IPS-NIHi7 (cell line): ENCODE data around the gene DOCK7.
"Not testable (repeated sequence)": the region's sequence is repeated elsewhere in the genome, so short reads cannot be mapped to it uniquely, and the experiment has no call there.

Source experiments
- DNase-seq: peaks from one replicate; pipeline ENCODE4 v3.0.0; 2012; ENCODE audit warnings: mixed read lengths; ENCODE audit errors: extremely low spot score

DOCK7 gene

DNA sequence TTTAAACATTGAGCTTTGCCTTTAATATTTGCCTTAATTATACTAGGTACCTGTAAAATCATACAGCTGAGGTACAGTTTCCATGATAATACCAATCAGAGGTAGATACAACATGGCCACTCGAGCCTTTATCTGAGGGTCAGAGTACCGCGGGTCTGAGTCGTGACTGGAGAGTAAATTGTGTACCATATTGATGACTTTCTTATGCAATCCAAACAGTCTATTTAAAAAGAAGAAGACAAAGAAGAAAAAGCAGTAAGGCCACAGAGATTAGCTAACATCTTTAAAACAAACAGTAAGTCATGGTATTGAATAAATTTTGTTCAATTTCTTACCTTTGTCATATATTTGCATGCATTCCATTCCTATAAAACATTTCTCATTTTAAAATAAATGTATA is 159.0 kb downstream of the DOCK7 start:
- DNase-seq, result no peak

DNA sequence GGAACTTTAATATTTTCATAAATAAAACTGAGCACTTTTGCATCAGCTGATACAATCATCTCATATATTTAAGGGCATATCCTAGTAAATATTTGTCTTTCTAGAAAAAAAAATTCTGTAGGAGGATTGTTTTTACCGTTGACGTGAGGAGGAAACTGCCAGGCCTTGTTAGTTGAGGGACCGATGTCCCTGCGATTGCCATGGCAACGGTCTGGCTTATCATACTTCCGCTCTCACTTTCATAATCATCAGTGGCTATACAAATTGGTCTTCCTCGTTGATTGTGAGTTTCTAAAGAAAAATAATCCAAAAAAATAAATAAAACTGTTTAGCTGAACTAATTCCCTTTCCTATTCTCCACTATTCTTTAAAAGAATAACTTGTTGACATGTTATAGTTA is 160.2 kb downstream of the DOCK7 start:
- no peak for DNase-seq

DNA sequence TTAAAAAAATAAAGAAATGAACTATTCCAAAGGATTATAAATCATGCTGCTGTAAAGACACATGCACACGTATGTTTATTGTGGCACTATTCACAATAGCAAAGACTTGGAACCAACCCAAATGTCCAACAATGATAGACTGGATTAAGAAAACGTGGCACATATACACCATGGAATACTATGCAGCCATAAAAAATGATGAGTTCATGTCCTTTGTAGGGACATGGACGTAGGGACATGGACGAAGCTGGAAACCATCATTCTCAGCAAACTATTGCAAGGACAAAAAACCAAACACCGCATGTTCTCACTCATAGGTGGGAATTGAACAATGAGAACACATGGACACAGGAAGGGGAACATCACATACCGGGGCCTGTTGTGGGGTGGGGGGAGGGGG is 160.8 kb downstream of the DOCK7 start:
- DNase-seq, result not testable (repeated sequence)

DNA sequence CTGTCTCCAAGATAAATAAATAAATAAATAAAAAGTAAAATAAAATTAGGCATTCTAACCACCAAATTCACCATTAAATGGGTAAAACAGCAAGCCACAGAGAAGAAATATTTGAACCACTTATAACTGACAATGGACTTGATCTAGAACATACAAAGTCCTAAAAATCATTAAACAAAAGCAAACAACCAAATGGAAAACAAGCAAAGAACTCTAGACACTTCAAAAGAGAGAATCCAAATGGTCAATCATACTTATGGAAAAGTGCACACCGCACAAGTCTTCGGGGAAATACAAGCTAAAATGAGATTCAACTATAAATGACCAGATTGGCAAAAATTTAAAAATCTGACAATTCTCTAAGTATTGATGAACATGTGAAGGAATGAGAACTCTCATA is 164.3 kb downstream of the DOCK7 start:
- DNase-seq, result no peak

DNA sequence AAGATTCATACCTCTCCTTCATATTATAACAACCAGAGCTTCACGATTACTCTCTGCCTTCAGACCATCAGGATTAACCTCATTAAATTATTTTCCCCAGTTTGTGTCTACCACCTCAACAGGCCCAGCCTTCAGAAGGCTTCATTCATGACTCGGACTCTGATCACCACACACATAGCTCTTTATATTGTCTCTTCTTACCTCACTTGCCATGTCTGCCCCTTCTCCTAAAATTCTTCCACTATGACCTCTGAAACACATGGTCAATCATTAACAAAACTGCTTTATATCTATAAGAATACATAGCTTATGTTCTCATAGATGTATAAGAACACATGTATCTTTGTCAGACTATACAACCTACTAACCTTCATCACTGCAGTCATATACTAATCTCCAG is 171.6 kb downstream of the DOCK7 start:
- DNase-seq, result no peak

DNA sequence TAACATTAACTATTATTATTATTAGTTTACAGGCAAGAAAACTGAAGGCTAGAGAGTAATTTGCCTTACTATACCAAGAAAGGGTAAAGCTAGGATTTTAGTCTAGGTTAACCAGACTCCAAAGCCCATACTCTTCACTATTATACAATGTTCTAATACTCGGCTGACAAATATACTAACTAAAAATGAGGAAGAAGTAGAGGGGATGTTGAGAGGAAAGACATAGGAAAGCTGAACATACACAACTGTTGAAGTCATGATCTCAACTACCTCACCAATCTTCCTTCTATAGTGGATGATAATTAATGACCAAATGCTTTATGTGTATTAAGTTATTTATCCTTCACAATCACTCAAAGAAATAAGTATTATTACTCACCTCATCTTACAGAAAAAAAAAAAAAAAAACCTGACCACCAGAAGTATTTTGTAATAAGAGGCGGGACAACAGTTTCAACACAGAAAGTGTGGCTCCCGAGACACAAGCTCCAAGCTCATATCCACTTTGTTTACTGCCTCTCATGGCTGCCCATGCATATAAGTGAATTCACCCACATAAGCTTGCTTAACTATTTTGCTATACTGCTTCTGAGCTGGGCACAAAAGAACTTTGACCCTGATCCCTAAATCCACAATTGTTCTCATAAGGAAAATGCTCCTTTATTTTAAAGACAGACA is 173.3 kb downstream of the DOCK7 start:
- DNase-seq, result no peak

DNA sequence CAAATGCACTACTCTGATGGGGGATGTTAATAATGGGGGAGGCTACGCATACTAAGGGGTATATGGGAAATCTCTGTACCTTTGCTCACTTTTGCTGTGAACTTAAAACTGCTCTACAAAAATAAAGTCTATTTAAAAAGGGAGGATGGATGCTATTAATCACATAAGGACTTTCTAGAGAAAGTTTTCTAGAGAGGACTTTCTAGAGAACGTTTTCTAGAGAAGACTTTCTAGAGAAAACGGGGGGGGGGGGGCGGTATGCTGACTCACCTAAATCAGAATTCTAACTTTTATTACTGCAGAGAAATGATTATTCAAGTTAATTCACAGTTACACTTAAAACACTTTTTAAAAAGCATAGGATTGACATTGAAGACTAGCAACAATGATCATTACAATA is 175.2 kb downstream of the DOCK7 start:
- DNase-seq, result no peak

DNA sequence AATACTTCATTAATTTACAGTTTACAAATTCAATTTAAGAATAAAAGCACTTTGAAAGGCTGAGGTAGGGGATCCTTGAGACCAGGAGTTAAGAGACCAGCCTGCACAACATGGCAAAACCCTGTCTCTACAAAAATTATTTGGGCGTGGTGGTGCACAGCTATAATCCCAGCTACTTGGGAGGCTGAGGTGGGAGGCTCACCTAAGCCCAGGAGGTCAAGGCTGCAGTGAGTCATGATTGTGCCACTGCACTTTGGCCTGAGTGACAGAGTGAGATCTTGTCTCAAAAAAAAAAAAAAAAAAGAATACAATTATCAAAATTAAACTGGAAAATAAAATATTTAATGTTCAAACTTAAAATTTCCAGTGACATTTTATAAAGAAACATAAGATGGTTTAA is 179.2 kb downstream of the DOCK7 start:
- no peak for DNase-seq

DNA sequence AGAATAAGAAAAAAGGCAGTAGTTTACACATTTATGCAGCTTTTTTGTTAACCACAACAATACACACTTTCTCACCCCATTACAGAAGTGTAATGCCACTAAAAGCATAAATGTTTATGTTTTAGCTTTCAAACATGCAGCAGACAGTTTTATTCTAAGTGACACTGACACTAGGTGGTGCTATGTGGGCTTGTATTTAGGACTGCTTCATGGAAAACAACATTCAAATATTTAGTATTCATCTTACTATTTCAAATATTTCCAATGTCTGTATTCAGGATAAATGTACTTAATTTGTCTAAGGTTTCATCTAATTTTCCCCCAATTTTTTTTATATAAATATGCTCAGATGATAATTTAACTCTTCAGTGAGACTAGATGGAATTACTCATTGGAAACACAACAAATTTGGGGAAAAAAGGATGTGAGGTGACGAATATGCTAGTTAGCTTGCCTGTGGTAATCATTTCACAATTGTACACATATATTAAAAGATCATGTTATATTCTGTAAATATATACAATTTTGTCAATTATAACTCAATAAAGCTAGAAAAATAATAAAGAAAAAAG is 179.9 kb downstream of the DOCK7 start:
- peak; percentile 12 for DNase-seq

DNA sequence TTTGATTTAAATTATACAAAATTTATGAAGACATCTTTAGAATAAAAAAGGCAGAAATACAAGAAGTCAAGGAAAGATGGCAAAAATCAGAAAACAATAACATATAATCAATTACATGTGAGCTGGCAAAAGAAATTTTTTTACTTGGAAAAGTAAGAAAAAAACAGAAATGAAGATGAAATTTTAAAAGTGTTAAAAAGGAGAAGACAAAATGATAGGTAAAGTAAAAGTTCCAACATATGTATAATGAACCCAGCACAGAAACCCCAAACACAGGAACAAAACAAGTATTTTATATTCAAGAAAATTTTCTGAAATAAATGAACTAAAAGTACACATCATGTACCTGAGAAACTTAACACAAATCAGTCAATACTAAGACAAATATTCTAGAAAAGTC is 188.0 kb downstream of the DOCK7 start:
- DNase-seq, result no peak

DNA sequence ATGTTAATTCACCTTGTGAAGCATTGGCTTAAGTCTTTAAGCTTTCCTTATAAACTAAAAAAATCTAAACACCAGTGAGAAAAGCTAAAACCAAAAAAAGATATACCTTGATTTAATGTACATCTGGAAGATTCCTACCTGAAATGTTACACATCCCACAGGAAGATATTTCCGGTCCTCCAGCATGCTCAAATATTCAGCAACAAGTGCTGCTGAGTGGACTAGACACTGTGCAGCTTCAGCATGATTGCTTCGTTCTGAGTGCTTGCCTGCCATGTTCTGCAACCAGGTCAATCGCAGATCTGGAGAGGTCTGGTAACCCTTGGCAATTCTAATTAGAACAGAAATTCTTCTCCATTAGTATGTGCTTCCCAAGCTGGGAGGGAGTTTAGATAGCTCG is 194.0 kb downstream of the DOCK7 start:
- no peak for DNase-seq

DNA sequence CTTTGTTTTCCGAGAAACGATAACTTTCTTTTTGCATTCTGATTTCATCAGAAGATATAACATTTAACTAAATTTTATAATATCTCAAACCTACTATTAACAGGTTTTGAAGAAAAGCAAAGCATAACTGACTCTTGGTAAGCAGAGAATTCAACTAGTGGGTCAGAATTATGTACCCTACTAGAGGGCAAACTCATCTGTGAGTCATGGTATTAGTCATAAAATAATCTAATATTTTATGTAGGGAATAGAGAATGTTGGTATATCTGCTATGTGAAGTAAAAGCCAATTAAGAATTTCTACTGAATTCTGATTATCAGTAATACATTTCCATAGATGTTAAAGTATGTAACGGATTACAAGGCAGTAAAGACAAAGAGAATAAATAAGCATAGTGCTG is 194.5 kb downstream of the DOCK7 start:
- DNase-seq, result no peak

DNA sequence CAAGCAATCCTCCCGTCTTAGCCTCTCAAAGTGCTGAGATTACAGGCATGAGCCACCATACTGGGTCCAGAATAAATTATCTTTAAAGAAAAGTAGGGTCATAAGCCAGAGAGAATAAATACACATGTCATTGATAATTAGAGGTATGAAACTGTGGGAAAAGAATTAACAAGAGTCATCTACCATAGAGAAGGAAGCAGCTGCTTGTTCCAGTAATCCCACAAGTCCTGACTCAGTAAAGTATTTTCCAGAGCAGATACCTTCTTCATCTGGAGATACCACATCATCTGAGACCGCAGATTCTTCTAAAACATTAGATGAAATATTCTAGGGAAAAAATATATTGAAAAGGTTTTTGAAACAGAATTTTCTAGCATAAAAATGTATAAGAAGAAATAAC is 195.7 kb downstream of the DOCK7 start:
- DNase-seq, result no peak

DNA sequence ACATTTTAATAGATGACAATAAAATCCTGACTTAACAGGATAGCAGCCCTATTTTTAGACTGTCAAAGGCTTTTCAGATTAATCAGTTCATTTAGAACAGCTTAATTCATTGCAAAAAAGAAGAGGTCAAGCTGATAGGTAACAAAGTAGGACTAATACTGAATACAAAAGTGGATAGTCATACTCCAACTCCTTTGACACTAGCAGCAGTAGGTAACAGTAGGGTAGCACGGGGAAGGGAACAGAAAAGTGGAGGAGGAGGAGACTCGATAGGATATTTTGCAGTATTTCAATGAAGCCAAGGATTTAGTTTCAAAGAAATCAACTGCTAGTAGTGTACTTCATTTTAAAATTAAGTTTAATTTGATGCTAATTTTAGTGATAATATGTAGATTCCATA is 200.2 kb downstream of the DOCK7 start:
- DNase-seq, result peak; percentile 12

DNA sequence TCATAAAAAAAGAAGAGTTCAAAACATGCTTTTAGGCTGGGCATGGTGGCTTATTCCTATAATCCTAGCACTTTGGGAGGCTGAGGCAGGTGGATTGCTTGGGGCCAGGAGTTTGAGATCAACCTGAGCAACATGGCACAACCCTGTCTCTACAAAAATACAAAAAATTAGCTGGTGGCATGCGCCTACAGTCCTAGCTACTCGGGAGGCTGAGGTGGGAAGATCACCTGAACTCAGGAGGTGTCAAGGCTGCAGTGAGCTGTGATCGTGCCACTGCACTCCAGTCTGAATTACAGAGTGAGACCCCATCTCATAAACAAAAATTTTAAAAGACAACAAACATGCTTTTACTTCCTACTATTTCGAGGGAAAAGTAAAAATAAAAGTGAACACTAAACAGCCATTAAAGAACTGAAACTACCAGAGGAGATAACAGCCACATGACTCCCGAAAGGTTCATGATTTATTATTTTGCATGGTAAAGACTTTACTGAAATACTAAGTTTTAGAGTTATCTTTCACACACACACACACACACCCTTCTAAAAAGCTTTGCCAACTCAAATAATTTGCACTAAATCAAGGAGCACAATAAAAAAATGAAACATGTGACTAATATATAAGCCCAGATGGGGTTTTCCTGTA is 203.2 kb downstream of the DOCK7 start:
- no peak for DNase-seq

DNA sequence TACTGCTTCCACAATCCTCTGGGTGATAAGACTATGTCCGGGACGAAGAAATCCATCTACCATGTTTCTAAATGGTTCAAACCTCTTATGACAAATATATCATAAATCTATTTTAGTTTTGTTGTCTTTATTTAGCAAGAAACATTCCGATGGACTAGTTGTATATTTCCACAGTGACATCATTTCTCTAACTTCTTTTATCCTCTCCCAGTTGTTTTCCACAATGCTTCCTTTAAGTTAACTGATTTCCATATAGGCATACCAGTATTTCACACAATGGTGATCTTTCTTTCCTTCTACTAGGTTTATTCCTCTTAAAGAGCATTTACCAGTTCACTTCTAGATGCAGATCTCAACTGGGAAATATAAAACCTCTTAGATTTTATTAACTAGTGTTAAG is 206.5 kb downstream of the DOCK7 start:
- no peak for DNase-seq

DNA sequence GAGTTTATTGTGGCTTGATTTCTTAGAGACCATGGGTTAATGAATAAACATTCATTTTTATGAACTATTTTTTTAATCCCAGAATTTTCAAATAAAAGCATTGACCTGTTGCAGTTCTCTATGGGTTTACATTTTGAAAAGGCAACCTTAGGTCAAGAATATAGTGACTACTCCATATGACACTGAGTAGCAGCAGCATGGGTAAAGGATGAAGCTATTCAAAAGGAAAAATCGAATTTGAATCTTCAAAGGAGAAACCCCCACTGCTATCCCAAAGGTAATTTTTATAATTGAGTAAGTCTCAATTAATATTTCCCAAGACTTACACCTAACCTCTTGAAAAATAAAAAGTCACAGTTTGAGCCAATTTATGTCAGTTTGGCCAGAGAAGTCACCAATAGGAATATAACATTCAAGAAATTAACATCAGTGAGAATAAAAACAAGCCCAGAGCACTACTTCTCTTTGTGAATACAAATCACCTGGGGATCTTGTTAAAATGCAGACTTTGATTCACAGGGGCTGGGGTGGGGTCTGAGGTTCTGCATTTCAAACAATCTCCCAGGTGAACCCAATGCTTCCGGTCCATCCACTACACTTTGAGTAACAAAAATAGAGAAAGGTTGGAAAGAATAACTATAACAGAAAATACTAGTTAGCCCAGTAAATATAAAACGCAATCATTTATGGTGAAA is 211.5 kb downstream of the DOCK7 start:
- DNase-seq, result peak; percentile 13

DNA sequence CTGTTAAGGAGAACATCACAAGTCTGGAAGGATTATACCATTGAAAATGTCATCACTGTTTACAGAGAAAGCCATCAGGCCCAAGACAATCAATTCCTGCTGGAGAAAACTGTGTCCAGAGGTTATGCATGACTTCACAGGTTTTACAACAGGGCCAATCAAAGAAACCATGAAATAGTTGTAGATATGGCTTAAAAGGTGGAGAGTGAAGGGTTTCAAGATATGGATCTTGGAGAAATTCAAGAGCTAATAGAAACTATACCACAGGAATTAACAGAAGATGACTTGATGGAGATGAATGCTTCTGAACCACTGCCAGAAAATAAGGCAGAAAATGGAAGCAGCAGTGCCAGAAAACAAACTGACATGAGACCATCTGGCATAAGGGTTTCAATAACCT is 221.1 kb downstream of the DOCK7 start:
- no peak for DNase-seq

DNA sequence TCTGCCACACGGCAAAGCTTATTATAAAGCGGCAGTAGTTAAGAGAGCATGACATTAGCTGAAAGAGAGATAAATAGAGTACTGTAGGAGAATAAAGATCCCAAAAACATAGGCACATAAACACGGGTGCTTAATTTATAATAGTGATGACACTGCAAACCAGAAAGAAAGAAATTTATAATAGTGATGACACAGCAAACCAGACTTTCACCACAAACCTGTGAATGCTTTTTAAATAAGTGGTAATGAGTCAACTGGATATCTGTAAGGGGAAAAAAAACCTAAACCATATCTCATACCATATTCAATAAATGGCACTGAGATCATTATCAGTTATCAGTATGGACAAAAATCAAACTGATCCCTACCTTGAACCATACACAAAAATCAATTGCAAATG is 225.8 kb downstream of the DOCK7 start:
- DNase-seq, result no peak

DNA sequence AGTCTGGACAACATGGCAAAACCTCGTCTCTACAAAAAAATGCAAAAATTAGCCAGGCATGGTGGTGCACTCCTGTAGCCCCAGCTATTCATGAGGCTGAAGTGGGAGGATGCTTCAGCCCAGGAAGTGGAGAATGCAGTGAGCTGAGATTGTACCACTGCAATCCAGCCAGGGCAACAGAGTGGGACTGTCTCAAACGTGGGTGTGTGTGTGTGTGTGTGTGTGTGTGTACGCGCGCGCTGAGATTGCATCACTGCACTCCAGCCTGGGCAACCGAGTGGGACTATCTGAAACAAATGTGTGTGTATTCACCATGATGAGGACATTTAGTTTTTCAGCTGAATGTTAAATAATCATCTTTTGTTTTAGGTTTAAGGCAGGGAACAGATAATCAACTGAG is 230.2 kb downstream of the DOCK7 start:
- no peak for DNase-seq

DNA sequence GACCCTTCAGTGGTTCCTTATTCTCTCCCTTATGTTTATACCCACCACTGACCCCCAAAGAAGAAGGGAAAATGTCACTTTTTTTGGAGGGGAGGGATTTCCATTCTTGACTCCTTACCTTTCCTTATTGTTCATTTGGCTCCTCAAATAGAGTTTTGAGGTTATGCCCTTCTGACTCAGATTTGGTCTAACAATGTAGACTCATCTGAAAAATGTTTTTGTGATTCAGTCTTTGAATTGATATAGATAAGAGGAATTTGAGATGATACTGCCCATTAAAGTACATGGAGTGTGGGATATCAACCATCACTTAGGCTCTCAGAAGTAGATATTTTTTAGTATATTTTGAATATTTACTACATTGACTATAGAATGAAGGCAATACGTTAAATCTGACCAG is 235.2 kb downstream of the DOCK7 start:
- DNase-seq, result no peak

DNA sequence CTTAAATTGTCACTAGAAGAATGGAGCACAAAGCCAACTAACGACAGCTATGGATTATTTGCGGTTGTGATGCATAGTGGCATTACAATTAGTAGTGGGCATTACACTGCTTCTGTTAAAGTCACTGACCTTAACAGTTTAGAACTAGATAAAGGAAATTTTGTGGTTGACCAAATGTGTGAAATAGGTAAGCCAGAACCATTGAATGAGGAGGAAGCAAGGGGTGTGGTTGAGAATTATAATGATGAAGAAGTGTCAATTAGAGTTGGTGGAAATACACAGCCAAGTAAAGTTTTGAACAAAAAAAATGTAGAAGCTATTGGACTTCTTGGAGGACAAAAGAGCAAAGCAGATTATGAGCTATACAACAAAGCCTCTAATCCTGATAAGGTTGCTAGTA is 237.9 kb downstream of the DOCK7 start:
- no peak for DNase-seq
